ENCODE measurements around the gene POPDC2.

DNA sequence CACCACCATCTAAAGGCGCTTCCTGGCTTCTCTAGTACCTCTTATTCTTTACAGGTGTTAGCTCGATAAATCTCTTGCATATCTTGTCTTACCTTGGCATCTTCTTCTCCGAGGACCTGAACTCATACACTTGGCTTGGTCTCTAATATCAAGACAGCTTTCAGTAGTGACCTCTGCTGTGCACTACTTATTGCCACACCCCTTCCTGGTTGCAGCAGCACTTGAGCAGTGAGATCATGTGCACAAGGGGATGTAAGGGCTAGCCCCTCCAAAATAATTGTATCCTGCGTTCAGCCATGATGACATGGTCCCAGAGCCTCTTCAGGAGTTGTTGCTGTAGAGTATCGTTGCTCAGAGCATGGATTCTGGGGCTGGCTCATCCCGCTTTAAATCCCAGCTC, 64.0 kb downstream of the POPDC2 start:
- TF ChIP-seq FOXP2 (optimal IDR thresholded peaks at IDR 0.05; ENCODE audit: borderline replicate concordance, extremely low read depth, extremely low read length, insufficient read depth) (no peak), POLR2AphosphoS5 (IDR thresholded peaks at IDR 0.05; ENCODE audit: low read depth, low read length) (no peak), TAF1 (IDR thresholded peaks at IDR 0.05; ENCODE audit: borderline replicate concordance, insufficient read depth, low read length) (no peak)
- TF ChIP-seq, protein P1, sequence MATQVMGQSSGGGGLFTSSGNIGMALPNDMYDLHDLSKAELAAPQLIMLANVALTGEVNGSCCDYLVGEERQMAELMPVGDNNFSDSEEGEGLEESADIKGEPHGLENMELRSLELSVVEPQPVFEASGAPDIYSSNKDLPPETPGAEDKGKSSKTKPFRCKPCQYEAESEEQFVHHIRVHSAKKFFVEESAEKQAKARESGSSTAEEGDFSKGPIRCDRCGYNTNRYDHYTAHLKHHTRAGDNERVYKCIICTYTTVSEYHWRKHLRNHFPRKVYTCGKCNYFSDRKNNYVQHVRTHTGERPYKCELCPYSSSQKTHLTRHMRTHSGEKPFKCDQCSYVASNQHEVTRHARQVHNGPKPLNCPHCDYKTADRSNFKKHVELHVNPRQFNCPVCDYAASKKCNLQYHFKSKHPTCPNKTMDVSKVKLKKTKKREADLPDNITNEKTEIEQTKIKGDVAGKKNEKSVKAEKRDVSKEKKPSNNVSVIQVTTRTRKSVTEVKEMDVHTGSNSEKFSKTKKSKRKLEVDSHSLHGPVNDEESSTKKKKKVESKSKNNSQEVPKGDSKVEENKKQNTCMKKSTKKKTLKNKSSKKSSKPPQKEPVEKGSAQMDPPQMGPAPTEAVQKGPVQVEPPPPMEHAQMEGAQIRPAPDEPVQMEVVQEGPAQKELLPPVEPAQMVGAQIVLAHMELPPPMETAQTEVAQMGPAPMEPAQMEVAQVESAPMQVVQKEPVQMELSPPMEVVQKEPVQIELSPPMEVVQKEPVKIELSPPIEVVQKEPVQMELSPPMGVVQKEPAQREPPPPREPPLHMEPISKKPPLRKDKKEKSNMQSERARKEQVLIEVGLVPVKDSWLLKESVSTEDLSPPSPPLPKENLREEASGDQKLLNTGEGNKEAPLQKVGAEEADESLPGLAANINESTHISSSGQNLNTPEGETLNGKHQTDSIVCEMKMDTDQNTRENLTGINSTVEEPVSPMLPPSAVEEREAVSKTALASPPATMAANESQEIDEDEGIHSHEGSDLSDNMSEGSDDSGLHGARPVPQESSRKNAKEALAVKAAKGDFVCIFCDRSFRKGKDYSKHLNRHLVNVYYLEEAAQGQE (IDR thresholded peaks at IDR 0.05; ENCODE audit: insufficient read depth in 1 of 2, low read depth in 2 of 2, low read length in 2 of 2), result no peak

Data from PFSK-1 (cell line).